NCI-H748 (cell line): Measurements from ENCODE around the gene B3GLCT.

Experiments used
- DNase-seq: peaks from one replicate; lab custom pipeline; 2025; ENCODE audit not compliant: unreplicated experiment; lab: John Stamatoyannopoulos, UW

The B3GLCT gene

GRCh38 chr13:31221057-31221456, 21.3 kb downstream of the B3GLCT start:
- DNase-seq: no peak

- DNase-seq: no peak
Observed at GRCh38 chr13:31223215-31223614, 23.4 kb downstream of the B3GLCT start.

GRCh38 chr13:31223640-31224039, 23.9 kb downstream of the B3GLCT start:
- no peak for DNase-seq

- DNase-seq: no peak
Observed at GRCh38 chr13:31224174-31224669, 24.4 kb downstream of the B3GLCT start.

- DNase-seq: no peak
Observed at GRCh38 chr13:31224963-31225559, 25.3 kb downstream of the B3GLCT start.

GRCh38 chr13:31225998-31226675, 26.4 kb downstream of the B3GLCT start:
- no peak for DNase-seq

- no peak for DNase-seq
Observed at GRCh38 chr13:31227063-31227462, 27.3 kb downstream of the B3GLCT start.

GRCh38 chr13:31227870-31228269, 28.1 kb downstream of the B3GLCT start:
- no peak for DNase-seq

- DNase-seq: no peak
Observed at GRCh38 chr13:31234729-31235128, 35.0 kb downstream of the B3GLCT start.

GRCh38 chr13:31236211-31236786, 36.5 kb downstream of the B3GLCT start:
- DNase-seq: peak; percentile 86

- no peak for DNase-seq
Observed at GRCh38 chr13:31240921-31241320, 41.1 kb downstream of the B3GLCT start.

GRCh38 chr13:31242367-31242766, 42.6 kb downstream of the B3GLCT start:
- no peak for DNase-seq

- DNase-seq: no peak
Observed at GRCh38 chr13:31242916-31243315, 43.1 kb downstream of the B3GLCT start.

- DNase-seq: no peak
Observed at GRCh38 chr13:31245598-31246373, 46.0 kb downstream of the B3GLCT start.

- no peak for DNase-seq
Observed at GRCh38 chr13:31246918-31247317, 47.1 kb downstream of the B3GLCT start.

GRCh38 chr13:31248361-31248760, 48.6 kb downstream of the B3GLCT start:
- DNase-seq: no peak

- DNase-seq: no peak
Observed at GRCh38 chr13:31248965-31249539, 49.3 kb downstream of the B3GLCT start.

- peak; percentile 94 for DNase-seq
Observed at GRCh38 chr13:31250435-31250834, 50.7 kb downstream of the B3GLCT start.

GRCh38 chr13:31261241-31261640, 61.5 kb downstream of the B3GLCT start:
- no peak for DNase-seq

- DNase-seq: no peak
Observed at GRCh38 chr13:31263346-31263745, 63.6 kb downstream of the B3GLCT start.

- DNase-seq: no peak
Observed at GRCh38 chr13:31264151-31264550, 64.4 kb downstream of the B3GLCT start.
